COLO668 (cell line): ENCODE measurements around the gene MED15.

ENCODE experiments used
- DNase-seq: peaks from one replicate; lab custom pipeline; 2025; ENCODE audit not compliant: unreplicated experiment; lab: John Stamatoyannopoulos, UW

MED15 gene

DNA sequence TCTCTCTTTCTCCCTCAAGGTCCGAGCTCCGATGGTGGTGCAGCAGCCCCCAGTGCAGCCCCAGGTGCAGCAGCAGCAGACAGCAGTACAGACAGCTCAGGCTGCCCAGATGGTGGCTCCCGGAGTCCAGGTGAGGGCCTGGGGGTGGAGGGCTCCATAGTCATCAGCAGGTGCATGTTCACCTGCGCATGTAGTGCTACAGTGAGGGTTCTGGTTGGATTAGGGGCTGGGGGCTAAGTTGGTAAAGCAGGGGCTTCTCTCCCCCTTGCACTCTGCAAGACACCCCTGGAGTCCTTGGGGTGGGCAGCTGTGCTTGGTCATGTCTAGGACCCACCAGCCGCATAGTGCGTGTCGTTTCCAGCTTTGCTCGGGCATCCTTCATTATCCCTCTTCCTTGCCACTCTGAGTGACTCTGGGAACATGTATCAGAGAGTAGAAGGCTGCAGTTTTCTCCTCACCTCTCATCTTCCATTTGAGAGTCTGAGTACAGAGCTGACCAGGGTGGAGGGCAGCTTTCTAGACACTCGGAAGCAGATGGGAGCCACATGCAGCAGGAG, 61.2 kb downstream of the MED15 start:
- DNase-seq: no peak

DNA sequence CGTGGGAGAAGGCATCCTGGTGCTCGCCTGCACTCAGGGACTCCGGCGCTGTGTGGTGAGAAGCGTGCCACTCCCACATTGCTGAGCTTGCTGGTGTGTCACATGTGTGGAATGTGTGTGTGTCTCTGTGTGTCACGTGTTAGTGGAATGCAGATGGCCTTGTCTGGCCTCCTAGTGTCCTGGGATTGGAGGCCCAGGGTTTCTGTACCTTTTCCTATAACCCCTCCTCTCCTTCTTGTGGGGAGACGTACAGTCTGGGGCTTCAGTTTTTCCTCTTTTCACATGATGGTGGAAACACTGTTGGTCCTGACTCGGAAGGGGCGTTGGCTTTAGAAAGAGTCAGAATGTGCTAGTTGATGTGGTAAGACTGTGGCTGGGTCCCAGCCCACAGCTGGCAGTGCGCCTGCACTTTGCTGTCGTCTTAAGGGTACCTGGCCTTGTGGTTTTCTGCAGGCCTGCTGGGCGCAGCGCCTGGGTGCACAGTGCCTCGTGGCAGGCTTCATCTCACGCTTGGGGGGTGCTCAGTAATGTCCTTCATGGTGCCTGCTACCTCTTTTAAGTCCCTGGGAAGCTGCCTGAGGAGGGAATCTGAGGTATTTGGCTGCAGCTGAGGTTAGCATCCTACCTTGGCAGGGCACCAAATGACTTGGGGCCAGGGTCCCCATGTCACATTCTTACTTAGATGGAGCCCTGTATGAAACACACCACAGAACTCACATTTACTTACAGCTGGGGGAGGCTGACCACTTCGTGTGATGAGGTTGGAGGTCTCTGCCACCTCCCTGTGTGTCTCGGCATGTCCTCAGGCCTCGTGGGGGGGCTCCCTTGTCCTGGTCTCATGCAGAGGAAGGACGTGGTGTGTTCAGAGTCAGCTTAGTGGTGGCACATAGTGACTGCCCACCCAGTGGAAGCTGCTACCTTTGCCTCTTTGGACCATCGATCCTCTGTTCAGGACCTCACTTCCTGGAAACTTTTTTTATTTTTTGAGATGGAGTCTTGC, 61.9 kb downstream of the MED15 start:
- DNase-seq: no peak

DNA sequence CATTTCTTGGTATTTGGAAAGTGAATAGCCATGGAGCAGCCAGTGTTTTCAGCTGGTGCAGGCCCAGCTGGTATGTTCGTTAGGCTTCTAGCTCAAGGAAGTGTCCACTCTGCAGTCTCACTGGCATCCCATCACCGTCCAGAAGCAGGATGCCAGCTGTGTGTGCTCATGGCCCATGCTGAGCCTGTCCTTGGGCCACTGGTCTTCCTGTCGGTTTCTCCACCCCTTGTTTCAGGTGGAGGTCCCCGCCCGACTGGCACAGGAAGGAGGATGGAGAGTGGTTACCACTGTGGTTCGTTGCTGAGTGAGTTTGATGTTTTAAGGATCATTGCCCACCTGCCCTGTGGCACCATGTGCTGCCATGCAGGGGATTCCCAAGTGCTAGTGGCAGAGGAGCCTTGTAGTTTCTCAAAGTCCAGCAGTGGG, 63.7 kb downstream of the MED15 start:
- no peak for DNase-seq

DNA sequence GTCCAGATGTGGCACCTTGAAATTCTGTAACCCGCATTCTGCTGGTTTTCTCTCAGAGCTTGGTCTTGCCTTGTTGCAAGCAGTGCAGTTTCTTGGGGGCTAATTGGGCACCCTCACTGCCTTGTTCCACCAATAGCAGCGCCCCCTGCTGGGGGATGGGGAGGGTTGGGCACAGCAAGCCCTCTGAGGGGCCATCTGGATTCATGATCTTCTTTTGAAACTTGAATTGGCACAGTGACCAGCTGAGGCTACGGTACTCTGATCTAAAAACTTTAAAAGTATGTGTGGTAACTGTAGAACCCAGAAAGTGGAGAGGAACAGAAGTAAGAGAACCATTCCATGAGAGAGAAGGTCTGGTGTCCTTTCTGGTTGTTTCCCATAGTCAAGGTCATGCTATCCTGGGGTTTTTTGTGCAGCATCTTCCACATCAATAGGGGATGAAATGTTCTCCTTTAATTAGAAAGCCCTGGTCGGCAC, 64.2 kb downstream of the MED15 start:
- DNase-seq: peak; percentile 53

DNA sequence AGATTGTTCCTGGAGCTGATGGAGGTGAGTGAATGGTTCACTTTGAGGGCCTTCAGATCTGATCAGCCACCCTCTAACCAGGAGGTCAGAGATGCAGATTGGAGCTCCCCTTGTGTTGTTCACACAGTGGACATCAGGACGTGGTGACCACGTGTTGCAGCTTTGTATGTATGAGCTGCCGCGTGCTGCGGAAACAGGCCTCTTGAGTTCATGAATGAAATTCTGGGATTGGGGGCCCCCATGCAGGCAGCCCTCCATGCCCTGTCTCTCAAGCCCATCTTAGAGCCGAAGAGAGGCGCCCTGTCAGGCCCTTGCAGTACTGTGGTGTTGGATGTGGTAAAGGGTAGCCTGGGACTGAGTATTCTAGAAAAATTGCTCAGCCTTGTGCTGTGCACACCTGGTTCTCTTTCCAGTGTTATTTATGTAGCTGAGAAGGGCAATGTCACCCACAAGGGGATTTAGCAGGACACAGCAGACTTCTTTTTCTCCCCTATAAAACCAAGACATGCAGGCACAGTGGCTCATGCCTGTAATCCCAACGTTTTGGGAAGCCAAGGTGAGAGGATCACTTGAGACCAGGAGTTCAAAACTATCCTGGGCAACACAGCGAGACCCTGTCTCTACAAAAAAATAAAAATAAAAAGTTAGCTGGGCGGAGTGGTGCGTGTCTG, 64.9 kb downstream of the MED15 start:
- no peak for DNase-seq

DNA sequence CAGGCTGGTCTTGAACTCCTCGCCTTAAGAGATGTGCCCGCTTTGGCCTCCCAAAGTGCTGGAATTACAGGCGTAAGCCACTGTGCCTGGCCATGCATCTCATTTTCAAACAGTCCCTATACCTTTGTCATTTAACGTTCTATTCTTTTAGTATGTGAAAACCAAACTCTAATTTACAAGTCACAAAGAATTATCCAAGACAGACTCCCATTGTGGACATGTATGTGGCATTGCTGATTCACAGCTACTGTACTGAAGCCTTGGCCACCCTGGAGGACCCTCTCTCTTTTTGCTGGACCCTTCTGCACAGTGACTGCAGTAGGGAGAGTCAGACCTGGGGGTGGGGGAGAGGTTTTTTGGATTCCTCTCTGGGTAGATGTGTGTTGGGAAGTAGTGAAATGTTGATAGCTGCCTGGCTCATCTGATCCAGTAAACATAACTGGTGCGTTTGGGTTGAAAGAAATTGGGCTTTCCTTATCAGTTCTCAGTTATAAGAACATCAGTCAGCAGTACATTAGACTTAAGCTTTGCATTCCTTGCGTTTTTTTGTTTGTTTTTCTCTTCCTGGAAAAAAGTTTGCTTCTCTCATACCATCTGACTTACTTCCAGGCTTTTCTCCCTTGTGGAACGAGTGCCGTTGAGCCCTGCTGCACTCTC, 65.9 kb downstream of the MED15 start:
- DNase-seq: no peak

DNA sequence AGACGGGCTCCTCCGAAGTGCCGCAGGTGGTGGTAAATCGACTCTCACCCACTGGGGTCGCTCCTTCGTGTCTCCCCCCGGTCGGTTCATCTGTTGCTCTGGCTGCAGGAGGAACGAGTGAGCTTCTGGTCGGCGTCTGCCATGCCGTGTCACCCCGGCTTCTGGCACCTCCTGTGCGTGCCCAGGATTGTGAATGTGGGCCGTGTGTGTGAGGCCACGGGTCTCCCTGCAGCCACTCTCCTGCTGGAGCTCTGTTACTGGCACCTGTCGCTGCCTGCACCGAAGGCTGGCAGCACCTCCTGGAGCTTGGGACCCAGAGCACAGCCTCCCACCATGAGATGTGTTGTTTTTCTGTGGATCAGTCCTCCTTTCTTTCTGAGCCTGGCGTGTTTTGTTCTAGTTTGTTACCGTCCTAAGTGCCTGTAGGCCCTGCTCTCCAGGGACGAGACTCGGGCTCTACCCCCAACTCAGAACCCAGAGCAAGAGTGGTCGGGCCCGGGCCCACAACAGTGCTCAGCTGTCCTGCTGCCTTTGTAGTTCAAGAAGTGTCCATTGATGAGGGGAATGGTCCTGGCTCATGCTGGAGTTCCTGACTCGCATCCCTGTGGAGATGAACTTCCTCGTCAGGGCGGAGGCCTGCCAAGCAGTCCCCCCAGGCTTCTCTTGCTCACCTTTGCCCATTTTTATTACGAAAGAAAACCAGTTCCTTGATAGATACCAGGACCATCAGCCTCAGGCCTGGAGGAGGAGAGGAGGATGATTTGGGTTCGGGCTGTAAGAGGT, 66.6 kb downstream of the MED15 start:
- DNase-seq: no peak

DNA sequence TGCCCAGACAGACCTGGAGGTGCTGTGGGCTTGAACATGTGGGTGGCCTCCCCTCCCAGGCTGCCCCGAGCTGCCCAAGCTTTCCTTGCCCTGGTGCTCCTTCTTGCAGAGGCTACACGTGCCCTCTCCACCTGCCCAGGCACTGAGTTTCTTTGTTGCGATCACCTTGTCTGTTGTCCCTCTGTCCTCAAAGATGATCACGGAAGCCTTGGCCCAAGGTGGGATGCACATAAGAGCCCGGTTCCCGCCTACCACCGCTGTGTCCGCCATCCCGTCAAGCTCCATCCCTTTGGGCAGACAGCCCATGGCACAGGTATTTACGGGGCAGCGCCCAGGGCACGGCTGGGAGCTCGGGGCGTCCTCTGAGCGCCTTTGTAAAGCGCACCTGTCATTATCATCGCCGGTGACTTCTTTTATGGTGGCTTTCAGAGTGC, 67.5 kb downstream of the MED15 start:
- no peak for DNase-seq

DNA sequence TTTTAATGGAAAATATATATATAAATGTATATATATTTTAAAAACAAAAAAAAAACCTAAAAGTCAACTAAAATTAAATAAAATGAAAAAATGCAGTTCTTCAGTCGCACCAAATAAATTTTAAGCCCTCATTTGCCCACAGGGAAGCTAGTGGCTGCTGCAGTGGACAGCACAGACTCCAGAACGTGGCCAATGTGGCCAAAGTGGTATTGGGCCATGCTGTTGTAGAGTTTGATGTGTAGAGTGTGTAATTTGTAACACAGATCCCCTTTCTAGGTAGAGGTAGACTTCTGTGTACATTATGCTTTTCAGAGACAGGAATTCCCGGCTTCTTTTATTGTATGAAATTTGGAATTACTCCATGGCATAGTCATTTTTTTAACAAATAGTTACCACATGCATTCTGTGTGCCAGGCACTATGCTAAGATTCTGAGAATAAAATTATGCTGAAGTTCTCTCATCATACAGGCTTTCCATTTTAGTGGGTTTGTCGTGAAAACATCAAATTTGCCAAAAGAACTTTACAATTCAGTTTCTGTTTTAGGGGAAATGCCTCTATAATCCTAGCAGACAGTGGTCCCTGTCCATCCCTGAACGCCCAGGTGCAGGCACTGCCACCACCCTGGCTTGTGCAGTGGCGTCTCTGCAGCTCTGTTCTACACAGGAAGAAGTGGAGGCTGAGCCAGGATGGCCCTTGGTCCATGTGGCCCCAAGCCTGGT, 68.5 kb downstream of the MED15 start:
- no peak for DNase-seq

DNA sequence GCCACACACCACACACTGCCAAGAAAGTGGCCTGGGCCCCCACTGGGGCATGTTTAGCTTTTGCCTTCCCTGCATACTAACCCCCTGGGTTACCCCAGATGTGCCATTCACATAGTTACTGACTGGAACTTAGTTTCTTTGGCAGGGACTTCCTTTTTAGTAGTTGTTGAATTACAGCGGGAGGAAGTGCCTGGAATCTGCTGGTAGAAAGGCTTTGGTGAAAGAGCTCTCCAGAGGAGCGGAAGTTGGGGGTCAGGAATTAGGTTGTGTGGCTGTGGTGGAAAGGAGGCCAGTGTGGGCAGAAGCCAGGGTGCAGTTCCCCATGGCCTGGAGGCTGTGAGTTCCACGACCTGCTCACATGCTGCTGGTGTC, 69.0 kb downstream of the MED15 start:
- DNase-seq: no peak

DNA sequence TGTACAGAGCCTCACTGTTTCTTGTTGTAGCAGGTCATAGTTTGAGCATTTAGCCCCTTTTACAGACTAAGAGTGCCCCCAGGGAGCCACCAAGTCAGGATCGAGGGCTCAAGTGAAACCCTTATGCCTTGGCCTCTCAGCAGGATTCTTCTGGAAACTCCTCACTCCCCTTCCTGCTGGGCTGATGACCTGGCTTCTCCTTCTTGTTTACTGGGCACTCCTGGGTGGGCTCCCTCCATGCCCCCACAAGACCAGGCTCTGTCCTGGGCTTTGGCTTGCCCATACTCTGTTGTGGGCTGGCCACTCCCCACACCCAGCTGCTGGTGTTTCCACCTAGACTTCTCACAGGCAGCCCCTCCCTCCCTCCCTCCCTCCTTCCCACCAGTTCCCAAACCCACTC, 69.6 kb downstream of the MED15 start:
- DNase-seq: no peak

DNA sequence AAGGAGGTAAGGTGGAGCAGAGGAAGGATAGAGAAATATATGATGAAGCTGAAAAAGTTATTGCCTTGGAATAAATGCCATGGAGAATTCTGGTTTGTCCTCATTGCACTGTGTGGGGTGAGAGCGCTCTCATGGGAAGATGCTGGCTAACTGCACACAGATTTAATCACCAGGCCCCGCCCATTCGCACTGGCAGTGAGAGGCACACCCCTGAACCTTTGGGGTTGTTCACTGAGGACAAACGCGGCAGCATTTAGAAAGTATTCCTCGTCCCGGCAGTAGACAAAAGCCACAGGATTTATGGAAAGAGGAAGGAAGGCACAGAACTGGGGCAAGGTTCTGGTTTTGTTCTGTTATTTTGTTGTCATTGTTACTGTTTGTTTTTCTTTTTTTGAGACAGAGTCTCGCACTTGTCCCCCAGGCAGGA, 70.2 kb downstream of the MED15 start:
- no peak for DNase-seq

DNA sequence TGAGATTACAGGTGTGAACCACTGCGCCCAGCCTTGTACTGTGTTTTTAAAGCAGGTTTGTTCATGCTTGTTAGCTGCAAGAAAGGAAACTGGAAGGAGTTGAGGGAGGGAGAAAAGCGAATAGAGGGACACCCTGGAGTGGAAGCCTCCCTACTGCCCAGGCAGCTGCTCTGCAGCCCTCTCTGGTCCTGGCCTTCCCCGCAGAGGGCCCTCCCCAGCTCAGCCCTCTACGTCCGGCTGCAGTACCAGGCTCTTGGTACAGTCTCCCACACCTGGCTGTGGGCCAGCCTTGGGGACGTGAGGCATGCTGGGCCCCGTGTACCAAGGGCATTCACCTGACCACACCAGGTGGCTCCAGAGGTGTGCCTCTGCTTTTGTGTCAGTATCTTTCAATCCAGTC, 70.8 kb downstream of the MED15 start:
- DNase-seq: peak; percentile 70

DNA sequence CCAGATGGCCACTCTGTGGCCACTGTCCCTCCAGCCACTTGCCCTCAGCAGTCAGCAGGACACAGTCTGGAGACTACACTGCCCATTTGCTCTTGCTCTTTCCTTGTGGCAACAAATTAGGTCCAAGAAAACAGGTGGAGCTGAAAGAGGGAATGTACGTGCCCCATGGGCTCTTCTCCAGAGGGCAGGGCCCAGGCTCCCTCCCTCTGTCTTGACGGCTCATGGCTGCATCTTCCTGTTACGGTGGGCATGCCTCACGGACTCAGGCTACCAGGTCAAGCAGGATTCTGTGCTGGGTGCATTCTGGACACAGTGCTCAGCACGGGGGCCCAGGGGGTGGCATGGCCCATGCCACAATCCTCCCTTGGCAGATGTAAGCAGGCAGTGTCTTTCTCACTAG, 71.3 kb downstream of the MED15 start:
- no peak for DNase-seq

DNA sequence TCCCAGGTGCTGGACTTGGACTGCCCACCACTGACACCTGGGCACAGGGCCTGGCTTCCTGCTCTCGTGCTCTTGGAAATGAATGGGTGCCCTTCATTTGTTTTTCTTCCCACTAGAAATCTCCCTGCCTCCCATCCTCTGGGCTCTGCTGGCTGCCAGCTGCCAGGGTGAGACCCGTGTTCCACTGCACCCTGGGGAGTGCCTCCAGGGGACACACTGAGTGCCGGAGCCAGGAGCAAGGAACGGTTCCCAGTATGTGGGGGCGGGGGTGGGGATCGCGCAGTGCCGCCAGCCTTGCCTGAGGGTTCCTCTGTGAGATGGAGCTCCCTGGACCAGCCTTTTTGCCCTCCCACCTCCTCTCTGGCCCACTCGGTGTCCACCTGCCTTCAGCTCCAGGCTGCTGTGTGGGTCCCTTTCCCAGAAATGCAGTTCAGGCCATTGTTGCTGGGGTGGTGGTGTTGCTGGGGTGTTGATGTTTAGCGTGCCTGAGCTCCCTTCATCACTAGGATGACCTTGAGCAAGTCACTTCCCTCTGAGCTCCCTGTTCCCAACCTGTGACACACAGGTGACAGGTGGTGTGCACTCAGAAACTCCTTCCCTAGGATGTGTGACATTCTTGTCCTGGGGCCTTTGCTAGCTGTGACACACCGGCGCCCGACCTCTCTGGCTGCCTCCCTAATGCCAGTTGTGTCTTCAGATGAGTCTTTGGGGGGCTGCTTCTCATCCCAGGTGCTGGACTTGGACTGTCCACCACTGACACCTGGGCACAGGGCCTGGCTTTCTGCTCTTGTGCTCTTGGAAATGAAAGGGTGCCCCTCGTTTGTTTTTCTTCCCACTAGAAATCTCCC, 72.1 kb downstream of the MED15 start:
- DNase-seq: peak; percentile 34

DNA sequence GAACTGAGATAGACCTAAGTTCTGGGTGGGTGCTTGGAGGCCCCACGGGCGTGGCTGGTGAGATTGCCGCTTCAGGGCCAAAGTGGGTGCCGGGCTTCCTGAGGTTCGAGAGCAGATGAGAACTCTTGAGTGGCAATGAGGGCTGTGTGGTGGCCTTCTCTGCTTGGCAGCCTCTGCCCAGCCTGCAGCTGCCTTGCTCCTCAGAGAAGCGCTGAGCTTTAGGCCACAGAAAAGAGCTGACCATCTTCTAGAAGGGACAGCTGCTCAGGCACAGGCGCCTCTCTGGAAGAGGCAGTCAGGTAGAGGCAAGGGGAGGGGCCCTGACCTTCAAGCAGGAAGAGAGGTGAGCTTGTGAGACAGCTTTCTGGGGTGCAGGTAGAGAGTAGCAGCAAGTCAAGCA, 72.8 kb downstream of the MED15 start:
- no peak for DNase-seq

DNA sequence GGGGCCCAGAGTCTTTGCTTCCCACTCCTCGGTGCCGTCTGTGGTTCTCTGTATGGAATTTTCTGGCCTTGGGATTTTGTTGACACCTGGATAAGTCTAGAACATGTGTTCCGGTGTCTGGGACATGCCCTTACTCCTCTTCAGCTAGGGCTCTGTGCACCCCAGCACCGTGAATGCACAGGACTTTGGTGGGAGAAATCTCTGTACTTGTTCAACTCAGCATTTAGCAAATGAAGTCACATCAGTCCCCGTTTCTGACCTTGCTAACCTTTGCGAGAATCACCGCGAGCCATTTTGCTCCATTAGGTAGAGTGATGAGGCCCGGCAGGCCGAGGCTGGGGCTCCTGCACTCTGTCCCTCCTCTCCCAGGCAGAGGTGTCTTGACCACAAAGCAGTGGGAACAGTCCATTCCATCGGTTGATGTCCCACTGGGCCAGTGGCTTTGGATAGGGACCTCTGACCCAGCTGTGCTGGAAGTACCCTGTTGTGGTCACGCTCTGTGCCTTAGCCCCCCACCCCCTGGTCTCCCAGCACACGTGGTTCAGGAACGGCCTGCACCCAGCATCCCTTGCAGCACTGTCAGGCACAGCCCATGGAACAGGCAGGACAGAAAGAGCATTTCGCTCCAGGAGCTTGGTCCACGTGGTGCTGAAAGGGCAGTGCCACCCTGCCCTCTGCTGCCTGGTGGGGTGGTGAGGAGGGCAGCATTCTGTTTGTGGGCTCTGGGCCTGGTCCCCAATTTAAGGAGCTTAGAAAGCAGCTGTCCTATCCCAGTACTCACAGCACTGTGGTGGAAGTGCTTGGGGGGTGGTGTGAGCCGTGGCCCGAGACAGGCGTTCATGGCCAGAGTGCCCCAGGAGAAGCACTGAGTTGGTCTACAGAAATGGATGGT, 73.4 kb downstream of the MED15 start:
- DNase-seq: no peak
